Muscle layer of colon (tissue), 2 donors: ENCODE measurements around the gene ART4.

Experiments
- H3K27ac ChIP-seq: one replicate; pipeline ENCODE4 v1.7.0; 2013; ENCODE audit warnings: low read depth, mild to moderate bottlenecking, low read length, moderate library complexity
- H3K27me3 ChIP-seq, 2 donors: one replicate each; pipeline ENCODE4 v1.7.0; 2013; ENCODE audit warnings: low read length in 2 of 2, mild to moderate bottlenecking in 2 of 2; ENCODE audit not compliant: insufficient read depth in 2 of 2, control insufficient read depth in 1 of 2
- H3K36me3 ChIP-seq: one replicate; pipeline ENCODE4 v1.7.0; 2013; ENCODE audit warnings: mild to moderate bottlenecking, low read length; ENCODE audit not compliant: insufficient read depth
- H3K4me1 ChIP-seq: one replicate; pipeline ENCODE4 v1.7.0; 2013; ENCODE audit warnings: mild to moderate bottlenecking, low read length; ENCODE audit not compliant: insufficient read depth
- H3K4me3 ChIP-seq, 2 donors: one replicate each; pipeline ENCODE4 v1.7.0; 2013; ENCODE audit warnings: low read length in 2 of 2, low read depth in 1 of 2, mild to moderate bottlenecking in 1 of 2, moderate library complexity in 1 of 2
- H3K9ac ChIP-seq: one replicate; pipeline ENCODE4 v1.7.0; 2013; ENCODE audit warnings: low read length
- H3K9me3 ChIP-seq: one replicate; pipeline ENCODE4 v1.7.0; 2013; ENCODE audit warnings: mild to moderate bottlenecking, low read length
- donor health status: abdominal sarcoma.
- donor health status: Adenocarcinoma of cecum.

ART4 gene

DNA sequence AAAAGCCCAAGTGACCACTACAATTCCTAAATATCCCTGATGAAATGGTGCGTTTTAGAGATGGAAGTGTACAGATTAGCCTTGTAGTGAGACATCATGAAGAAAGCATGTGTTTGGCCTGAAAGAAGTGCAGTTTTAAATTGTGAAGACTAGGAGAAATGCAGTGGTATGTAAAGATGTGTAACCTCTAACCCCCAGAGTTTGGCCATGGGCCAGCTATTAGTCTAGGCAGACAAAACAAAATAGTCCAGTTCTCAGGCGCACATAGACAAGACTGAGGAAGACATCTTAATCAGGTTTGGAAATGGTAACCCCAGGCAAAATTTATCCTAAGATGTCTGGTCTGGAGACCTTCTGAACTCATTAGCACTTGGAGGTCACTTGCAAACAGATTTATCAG lies 63.5 kb downstream of the ART4 start:
- Histone ChIP-seq H3K27ac (no peak overlapping the region), H3K9me3 (no peaks in the 10 kb centered on the region), H3K9ac (no peak overlapping the region), H3K27me3 (no peaks in the 10 kb centered on the region), H3K36me3 (no peaks in the 10 kb centered on the region), H3K4me3 (no peak overlapping the region), H3K4me1 (peaks cover 16% of the 10 kb centered on the region)

DNA sequence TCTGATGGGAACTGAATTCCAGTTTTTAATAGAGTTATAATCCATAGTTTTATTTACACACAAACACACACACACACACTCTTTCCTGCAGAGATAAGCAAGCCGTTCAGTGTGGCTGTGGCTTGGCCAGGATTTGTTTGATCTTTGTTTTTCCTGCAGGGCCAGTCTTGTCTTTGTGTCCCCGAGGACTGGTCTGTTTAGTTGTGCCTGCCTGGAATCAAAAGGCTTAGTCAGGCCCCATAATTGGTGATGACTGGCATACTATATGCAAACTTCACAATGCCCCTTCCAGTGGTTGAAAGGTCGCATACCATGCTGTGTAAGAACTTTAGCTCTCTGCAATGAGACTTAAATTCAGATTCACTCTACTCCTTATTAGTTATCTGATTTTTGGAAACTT lies 66.1 kb downstream of the ART4 start:
- peaks cover 16% of the 10 kb centered on the region for H3K4me1 ChIP-seq
- H3K4me3 ChIP-seq: no peak overlapping the region
- H3K27me3 ChIP-seq: no peaks in the 10 kb centered on the region
- no peaks in the 10 kb centered on the region for H3K9me3 ChIP-seq
- no peak overlapping the region for H3K9ac ChIP-seq
- no peak overlapping the region for H3K27ac ChIP-seq
- no peaks in the 10 kb centered on the region for H3K36me3 ChIP-seq

DNA sequence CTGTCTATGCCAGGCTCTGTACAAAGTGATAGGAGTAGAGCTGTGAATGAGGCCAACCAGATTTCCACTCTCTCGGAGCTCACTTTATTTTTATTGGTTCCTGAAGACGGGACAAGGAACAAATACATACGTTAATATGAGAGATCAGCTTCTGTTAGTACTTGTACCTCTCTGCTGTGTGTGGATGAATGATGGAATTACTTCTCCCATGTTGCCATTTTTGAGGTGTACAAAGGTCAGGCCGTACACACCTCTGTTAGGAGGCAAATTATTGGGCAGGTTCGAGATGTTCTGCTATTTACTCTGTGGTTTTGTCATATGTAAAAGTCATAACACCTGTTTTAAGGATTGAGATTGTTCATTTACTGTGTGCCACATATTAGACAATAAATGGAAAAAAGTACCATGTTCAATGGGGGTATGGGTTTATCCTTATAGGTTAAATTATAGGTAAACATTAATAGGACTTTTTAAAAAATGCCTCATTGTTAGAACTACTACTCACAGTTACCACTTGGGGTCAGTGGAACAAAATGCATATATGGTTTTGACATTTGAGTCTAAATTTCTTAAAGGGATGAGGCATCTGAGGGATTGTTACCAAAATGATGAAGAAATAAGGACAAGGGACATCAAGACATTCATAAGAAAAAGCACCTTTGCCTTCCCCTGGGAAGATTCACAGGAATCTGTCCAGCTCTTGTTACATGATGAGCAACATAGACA lies 66.9 kb downstream of the ART4 start:
- H3K4me1 ChIP-seq: peaks cover 20% of the 10 kb centered on the region
- no peaks in the 10 kb centered on the region for H3K9me3 ChIP-seq
- H3K9ac ChIP-seq: no peak overlapping the region
- no peaks in the 10 kb centered on the region for H3K27me3 ChIP-seq
- H3K4me3 ChIP-seq: no peak overlapping the region
- H3K27ac ChIP-seq: no peak overlapping the region
- no peaks in the 10 kb centered on the region for H3K36me3 ChIP-seq

DNA sequence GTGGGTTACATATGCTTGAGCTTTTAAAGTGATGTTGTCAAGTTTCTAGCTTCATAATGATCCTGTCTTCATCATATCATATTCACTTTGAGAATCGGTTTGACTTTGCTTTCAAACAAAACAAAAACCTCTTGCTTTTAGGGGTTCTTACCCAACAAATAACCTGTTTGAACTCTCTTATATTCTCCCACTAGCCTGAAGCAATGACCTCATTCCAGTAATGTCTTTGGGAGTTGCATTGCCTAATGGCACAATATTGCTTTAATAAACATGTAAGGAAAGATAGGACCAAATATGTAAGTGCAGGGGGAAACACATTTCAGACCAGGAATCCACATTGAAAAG lies 67.7 kb downstream of the ART4 start:
- Histone ChIP-seq H3K4me1 (peaks cover 20% of the 10 kb centered on the region), H3K27ac (peak overlapping the region; percentile 93), H3K36me3 (no peaks in the 10 kb centered on the region), H3K4me3 (peak overlapping the region; percentile 85 to 92), H3K9ac (peak overlapping the region; percentile 86), H3K9me3 (no peaks in the 10 kb centered on the region), H3K27me3 (no peaks in the 10 kb centered on the region)
